SK-N-SH (cell line): ENCODE data around the gene FGF9.

Experiments
- EP300 ChIP-seq, 2 experiments: IDR thresholded peaks; 2 replicates each; pipeline versions ENCODE4 v1.4.0 to v1.6.1; 2012; ENCODE audit warnings: borderline replicate concordance in 1 of 2, low read depth in 1 of 2, low read length in 1 of 2
- IRF3 ChIP-seq: fragments of 150-350 bp; IDR thresholded peaks from 2 replicates; pipeline ENCODE4 v1.6.1; 2016; ENCODE audit warnings: mild to moderate bottlenecking, low read depth, low read length
- MXI1 ChIP-seq: IDR thresholded peaks from 2 replicates; pipeline ENCODE4 v1.6.1; 2012; ENCODE audit warnings: mild to moderate bottlenecking, low read depth, low read length, improper control_type of control experiment
- POLR2AphosphoS5 ChIP-seq: IDR thresholded peaks from 2 replicates; pipeline ENCODE4 v1.6.1; 2012; ENCODE audit warnings: low read depth, low read length
- RFX5 ChIP-seq: IDR thresholded peaks from 2 replicates; pipeline ENCODE4 v1.6.1; 2012; ENCODE audit warnings: mild to moderate bottlenecking, improper control_type of control experiment, low read length
- TF ChIP-seq, protein P1 (sequence below): fragments of 200-600 bp; sonication (generic); IDR thresholded peaks from 2 replicates; pipeline ENCODE4 v1.6.1; 2017; ENCODE audit warnings: antibody characterized with exemption, mild to moderate bottlenecking, moderate library complexity

GRCh38 chr13:21691928-21692327 is 21.1 kb downstream of the FGF9 start:
- TF ChIP-seq MXI1, result no peak
- TF ChIP-seq, protein P1, sequence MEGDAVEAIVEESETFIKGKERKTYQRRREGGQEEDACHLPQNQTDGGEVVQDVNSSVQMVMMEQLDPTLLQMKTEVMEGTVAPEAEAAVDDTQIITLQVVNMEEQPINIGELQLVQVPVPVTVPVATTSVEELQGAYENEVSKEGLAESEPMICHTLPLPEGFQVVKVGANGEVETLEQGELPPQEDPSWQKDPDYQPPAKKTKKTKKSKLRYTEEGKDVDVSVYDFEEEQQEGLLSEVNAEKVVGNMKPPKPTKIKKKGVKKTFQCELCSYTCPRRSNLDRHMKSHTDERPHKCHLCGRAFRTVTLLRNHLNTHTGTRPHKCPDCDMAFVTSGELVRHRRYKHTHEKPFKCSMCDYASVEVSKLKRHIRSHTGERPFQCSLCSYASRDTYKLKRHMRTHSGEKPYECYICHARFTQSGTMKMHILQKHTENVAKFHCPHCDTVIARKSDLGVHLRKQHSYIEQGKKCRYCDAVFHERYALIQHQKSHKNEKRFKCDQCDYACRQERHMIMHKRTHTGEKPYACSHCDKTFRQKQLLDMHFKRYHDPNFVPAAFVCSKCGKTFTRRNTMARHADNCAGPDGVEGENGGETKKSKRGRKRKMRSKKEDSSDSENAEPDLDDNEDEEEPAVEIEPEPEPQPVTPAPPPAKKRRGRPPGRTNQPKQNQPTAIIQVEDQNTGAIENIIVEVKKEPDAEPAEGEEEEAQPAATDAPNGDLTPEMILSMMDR, result no peak
- TF ChIP-seq RFX5, result no peak
- no peak for TF ChIP-seq POLR2AphosphoS5
- TF ChIP-seq IRF3, result no peak
- TF ChIP-seq EP300 (IDR thresholded peaks at IDR 0.05; ENCODE audit: borderline replicate concordance in 1 of 2, low read depth in 1 of 2, low read length in 1 of 2), result no peak
